GM15510 (cell line): ENCODE data around the gene SFRP2.

Source experiments
- POLR2A ChIP-seq: IDR thresholded peaks from 3 replicates; pipeline ENCODE4 v1.6.1; 2011; ENCODE audit warnings: borderline replicate concordance; ENCODE audit not compliant: insufficient read length; ENCODE audit errors: extremely low read depth

The SFRP2 gene

GRCh38 chr4:153788413-153789276 lies at the start of gene SFRP2:
Gene SFRP2 (minus strand): TSS chr4:153789083. CDS start chr4:153788835, 248 bp downstream.
- TF ChIP-seq POLR2A = no peak

GRCh38 chr4:153838564-153838963 lies 49.7 kb upstream of the SFRP2 start:
- TF ChIP-seq POLR2A = no peak

- TF ChIP-seq POLR2A = no peak
Observed at GRCh38 chr4:153834901-153835300, 46.0 kb upstream of the SFRP2 start.

- TF ChIP-seq POLR2A = no peak
Observed at GRCh38 chr4:153832720-153833287, 43.9 kb upstream of the SFRP2 start.

- no peak for TF ChIP-seq POLR2A
Observed at GRCh38 chr4:153832054-153832453, 43.2 kb upstream of the SFRP2 start.

- TF ChIP-seq POLR2A = no peak
Observed at GRCh38 chr4:153831245-153831644, 42.4 kb upstream of the SFRP2 start.

GRCh38 chr4:153825691-153826090 lies 36.8 kb upstream of the SFRP2 start:
- no peak for TF ChIP-seq POLR2A

GRCh38 chr4:153825126-153825525 lies 36.2 kb upstream of the SFRP2 start:
- TF ChIP-seq POLR2A = no peak

GRCh38 chr4:153824501-153824900 lies 35.6 kb upstream of the SFRP2 start:
- TF ChIP-seq POLR2A = no peak

- TF ChIP-seq POLR2A = no peak
Observed at GRCh38 chr4:153823483-153823882, 34.6 kb upstream of the SFRP2 start.

GRCh38 chr4:153822316-153822715 lies 33.4 kb upstream of the SFRP2 start:
- no peak for TF ChIP-seq POLR2A

- no peak for TF ChIP-seq POLR2A
Observed at GRCh38 chr4:153817466-153817865, 28.6 kb upstream of the SFRP2 start.

GRCh38 chr4:153816542-153816941 lies 27.7 kb upstream of the SFRP2 start:
- TF ChIP-seq POLR2A = no peak

- no peak for TF ChIP-seq POLR2A
Observed at GRCh38 chr4:153814789-153815188, 25.9 kb upstream of the SFRP2 start.

- TF ChIP-seq POLR2A = no peak
Observed at GRCh38 chr4:153809916-153810810, 21.3 kb upstream of the SFRP2 start.
